HG02943 (cell line): ENCODE results near the gene ANAPC4.
"Not testable (repeated sequence)": the region's sequence is repeated elsewhere in the genome, so short reads cannot be mapped to it uniquely, and the experiment has no call there.

ENCODE experiments used
- ATAC-seq: cut with Tn5 transposase; IDR thresholded peaks from one replicate; pipeline ENCODE4 v1.9.1; 2021; ENCODE audit warnings: mild to moderate bottlenecking, low read depth, moderate library complexity; ENCODE audit not compliant: unreplicated experiment

The ANAPC4 gene

DNA sequence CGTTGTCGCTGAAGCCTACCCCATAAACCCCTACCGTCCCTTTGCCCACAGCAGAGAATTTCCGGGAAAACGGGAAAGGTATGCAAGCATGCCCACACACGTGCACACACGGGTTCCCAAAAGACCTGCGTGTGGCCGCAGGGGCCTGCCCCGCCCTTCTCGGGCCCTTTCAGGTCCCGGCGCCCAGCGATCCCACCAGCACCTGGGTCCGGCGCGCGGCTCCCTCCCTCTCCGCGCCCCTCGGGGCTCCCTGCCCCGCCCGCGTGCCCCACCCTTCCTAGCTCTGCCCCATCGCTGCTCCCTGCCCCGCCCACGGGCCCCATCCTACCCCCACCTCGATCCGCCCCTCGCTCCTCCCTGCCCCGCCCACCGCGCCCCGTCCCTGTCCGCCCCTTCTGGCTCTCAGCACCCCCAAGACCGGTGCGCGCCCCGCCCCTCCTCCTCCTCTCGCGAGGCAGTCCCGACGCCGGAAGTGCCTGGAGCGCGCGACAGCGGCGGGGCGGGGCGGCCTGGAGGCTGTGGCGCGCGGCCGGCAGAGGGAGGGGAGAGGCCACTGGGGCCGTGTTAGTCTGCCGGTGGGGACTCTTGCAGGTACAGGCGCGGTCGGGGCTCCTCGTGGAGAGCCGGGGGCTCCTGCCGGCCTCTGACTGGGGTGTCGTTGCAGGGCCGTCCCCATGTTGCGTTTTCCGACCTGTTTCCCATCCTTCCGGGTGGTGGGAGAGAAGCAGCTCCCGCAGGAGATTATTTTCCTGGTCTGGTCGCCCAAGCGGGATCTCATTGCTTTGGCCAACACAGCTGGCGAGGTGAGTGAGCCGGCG, at the start of gene ANAPC4:
Gene ANAPC4 (plus strand): TSS at position 510 of the 818 bp plus-strand sequence. CDS start 165 bp downstream, at position 675.
- ATAC-seq = peak; percentile 96

GRCh38 chr4:25328463-25328862, 48.6 kb upstream of the ANAPC4 start:
- ATAC-seq = not testable (repeated sequence)

- ATAC-seq = no peak
These were observed 46.7 kb upstream of the ANAPC4 start for GRCh38 chr4:25330335-25330734.

DNA sequence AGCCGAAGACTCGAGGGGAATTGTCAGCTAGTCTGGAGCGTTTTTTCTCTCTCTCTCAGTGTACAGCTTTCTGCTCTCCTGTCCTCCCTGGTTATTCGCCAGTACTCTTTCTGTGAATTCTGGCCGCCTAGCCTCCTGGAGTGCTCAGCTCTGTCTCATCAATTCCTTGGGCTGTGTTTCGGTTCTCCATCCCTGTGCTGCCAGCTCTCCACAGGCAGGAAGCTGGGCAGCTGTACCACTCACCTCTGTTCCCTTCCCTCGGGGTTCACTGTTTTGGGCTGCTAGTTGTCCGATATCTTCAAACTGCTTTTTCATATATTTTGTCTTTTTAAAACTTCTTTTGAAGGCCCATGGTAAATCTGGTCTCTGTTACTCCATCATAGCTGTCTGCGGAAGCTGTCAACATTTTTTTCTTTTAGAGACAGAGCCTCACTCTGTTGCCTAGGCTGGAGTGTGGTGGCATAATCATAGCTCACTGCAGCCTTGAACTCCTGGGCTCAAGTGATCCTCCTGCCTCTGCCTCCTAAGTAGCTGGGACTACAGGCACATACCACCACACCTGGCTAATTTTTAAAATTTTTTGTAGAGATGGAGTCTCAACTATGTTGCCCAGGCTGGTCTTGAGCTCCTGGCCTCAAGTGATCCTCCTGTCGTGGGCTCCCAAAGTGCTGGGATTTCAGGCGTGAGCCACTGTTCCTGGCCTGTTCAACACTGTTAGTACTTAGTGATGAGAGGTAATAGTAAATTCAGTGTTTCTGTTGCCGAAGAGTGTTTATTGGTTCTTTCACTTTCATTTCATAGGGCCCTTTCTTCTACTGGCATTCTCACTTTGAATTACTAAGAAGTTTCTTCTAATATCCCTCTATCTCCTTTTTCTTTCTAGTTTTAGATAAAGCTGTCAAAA, 45.9 kb upstream of the ANAPC4 start:
- peak; percentile 67 for ATAC-seq

- no peak for ATAC-seq
These were observed 33.4 kb upstream of the ANAPC4 start for GRCh38 chr4:25343671-25344070.

DNA sequence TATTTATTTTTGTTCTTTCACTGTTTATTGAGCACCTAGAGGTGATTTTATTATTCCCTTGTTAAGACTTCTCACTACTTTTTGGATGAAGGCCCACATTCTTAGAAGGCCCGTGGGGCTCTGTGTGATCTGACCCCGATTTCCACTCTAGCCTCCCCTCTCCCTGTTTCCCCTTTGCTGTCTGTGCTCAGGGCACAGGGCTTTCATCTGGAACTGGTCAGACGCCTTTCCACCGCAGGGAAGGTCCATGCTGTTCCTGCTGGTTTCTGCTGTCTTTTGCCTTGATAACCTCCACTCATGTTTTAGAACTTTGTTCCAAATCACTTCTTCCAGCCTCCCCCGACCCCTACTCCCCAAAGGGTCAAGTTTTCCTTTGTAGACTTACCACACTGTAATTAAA, 31.3 kb upstream of the ANAPC4 start:
- no peak for ATAC-seq

GRCh38 chr4:25346913-25347312, 30.1 kb upstream of the ANAPC4 start:
- ATAC-seq = peak; percentile 61

DNA sequence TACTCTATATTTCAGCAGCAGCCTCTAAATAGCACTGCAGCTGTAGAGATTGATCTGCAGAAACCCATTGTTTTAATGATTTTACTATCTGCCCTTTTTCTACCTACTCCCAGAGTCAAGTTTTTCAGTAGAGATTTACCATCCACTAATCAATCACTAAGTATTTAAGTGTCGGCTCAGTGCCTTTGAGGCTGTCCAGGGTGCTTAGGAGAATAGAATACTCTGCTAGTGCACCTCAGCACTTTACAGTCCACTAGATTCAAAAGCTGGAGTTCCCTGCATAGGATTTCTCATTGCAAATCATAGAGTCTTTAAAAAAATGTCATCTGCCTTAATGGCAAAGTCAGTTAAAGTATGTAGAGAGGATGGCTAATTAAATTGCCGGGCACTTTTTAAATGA, 29.6 kb upstream of the ANAPC4 start:
- no peak for ATAC-seq

- ATAC-seq = no peak
These were observed 29.1 kb upstream of the ANAPC4 start for GRCh38 chr4:25347971-25348370.

DNA sequence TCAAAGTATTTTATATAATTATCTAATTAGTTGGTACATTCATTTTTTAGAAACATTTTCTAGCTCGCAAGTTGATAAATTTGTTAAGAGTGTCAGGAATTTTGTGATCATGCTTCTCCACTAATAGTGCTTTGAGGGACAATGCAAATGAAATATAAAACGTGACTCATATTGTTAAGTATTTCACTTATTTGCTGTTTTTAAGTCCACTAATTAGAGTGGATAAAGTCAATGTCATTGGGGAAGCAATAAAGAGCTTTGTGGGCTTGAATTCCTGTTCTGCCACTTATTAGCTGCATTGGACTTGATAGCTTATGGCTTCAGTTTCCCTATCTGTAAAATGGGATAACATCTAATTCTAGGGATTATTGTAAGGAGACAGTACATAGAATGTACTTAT, 26.5 kb upstream of the ANAPC4 start:
- no peak for ATAC-seq

DNA sequence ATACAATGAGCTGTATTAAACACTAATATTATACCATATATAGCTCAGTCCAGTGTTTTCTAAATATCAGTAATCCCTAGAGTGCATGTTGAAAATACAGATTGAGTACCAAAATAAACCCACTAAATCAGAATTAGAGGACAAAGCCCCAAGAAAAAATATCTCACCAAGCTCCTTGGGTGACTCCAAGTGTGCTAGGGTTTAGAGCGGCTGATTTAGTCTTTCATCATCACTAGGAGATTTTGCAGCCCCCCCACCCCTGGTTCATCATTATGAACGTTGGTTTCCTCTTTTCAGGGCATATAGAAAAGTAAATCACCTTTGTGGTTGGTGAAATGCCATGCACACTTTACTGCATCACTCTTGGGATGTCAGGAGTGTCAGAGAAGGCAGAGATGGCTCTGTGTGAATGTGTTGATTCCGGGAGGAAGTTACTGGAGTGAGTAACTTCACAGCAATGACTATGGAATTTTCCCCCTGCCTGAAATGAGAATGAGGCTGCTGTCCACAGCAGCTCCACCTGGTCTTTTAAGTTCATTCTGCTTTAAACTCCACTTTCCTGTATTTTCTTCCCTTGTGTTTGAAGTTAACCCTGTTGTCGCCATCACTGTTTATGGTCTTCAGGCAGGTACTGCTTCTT, 25.2 kb upstream of the ANAPC4 start:
- ATAC-seq = no peak

DNA sequence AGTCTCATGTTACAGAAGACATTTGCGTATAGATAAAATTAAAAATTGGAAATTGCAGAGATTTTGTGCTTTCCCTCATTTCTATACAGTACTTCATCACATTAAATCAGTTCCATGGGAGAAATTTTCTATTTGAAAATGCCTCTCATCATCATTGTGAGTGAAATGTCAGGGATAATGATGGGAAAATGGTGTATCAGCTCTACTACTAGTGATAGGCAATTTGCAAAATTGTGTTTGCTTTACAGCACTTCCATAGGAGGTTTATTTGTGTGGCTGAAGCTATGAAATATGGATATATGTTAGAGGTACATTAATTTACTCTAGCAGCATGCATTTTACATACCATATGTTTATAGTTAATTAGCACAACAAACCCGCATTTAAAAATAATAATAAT, 21.0 kb upstream of the ANAPC4 start:
- ATAC-seq = no peak

DNA sequence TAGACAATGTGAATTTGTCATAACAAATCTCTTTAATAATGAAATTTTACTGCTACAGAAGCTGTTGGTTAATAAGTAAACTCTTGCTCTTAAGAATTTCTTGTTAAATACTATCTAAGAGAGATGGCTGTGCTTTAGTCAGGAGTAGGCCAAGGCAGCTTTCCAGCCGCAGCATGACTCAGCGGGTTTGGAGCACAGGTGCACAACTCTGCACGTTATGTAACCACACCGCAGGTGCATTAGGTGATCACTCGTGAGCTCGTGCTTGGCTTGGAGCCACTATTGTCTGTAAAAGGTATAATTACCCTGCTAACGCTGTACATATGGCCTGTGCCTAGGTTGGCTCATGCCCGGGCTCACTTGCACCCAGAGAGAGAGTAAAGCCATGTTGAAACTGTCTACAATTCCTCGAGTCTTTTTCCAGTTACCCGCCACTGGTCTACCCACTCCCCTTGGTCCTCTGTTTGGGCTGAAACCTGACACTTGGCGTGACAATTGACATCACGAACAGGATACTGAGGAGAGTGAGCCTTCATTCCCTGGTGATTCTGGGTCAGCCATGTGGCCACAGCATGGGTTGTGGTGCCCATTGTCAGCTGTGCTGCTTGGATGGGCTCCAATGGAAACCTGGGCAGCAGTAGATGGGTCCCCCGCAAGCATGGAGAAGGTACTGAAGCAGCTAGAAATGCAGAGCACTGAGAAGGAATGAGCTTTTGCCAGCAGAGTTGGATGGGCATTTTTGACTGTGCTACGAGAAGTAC, 18.4 kb upstream of the ANAPC4 start:
- ATAC-seq = no peak

DNA sequence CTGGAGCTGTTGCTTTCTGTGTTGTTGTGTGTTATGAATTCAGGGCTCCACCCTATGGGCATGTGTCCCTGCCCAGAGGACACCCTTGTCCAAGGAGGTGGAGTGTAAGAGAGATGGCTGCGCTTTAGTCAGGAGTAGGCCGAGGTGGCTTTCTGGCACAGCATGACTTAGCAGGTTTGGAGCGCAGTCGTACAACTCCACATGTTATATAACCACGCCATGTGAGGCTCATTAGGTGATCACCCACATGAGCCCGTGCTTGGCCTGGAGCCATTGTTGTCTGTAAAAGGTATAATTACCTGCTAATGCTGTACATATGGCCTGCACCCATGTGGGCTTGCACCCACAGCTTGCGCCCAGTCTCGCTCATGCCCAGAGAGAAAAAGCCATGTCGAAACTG, 15.8 kb upstream of the ANAPC4 start:
- no peak for ATAC-seq

GRCh38 chr4:25367004-25367621, 9.9 kb upstream of the ANAPC4 start:
- no peak for ATAC-seq

- ATAC-seq = no peak
These were observed 9.2 kb upstream of the ANAPC4 start for GRCh38 chr4:25367877-25368276.

- no peak for ATAC-seq
These were observed 8.7 kb upstream of the ANAPC4 start for GRCh38 chr4:25368315-25368714.

DNA sequence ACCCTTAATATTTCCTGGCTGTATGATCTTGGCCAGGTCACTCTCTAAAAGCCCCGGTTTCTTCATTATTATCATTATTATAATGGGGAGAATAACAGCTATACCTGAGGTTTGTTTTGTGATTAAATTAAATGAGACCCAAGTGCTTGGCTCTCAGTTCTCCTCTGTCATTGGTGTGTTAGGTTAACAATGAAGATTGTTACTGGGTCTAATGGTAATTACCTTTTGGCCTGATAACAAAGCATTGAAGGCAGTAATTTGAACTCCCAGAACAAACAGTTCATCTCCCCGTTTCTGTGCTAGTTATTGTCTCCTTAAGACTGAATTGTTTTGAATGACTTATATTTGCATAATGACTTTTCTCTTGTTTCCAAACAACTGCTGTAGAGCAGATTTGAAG, 6.8 kb upstream of the ANAPC4 start:
- no peak for ATAC-seq

DNA sequence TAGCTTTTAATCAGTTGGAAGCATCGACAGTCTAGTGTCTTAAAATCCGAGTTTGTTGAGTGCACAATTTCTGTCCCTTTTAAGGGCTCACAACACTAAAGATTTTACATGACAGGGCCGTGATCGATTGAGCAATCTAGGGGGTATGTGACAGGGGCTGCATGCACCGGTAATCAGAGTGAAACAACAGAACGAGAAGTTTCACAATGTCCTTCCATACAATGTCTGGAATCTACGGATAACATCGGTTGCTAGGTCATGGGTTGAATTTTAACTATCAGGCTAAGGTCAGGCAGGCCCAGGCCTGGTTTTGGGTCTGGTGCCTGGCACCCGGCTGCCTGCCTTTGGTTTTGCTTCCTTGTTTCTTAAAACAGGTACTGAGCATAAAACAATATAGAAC, 4.5 kb upstream of the ANAPC4 start:
- not testable (repeated sequence) for ATAC-seq
